HepG2 (cell line): ENCODE results near the gene MYO16. TPM values are rescaled to one million over a fixed set of nuclear protein-coding genes. Genes with fewer than 3 reads are reported as not detected.

Experiments
- ATAC-seq: fragments of 200-7000 bp; cut with Tn5 transposase; 3 replicates; pipeline ENCODE4 v1.9.1; 2020; ENCODE audit warnings: mild to moderate bottlenecking, moderate library complexity
- BruUV-seq: library from RNA; stranded (reverse); fragments of 400-500 nt; replicated peaks from 2 replicates; lab custom pipeline; 2021; lab: Mats Ljungman, UMichigan
- CTCF ChIA-PET: fragments of 300-600 bp; formaldehyde crosslinking; extraction: SDS; loops from one replicate; lab custom pipeline; 2021; ENCODE audit warnings: low total read pairs, inconsistent platforms, low intra/inter-chr PET ratio; lab: Yijun Ruan, JAX
- POLR2A ChIA-PET: fragments of 350-600 bp; sonication (Branson Sonifier 250); formaldehyde crosslinking; loops from one replicate; lab custom pipeline; 2020; ENCODE audit warnings: antibody characterized with exemption, inconsistent platforms; lab: Yijun Ruan, JAX
- DNase-seq: peaks from one replicate; pipeline ENCODE4 v3.0.0-alpha.2; 2015; ENCODE audit warnings: low spot score
- FAIRE-seq: peaks from 3 replicates; lab custom pipeline; 2011; peaks lifted over from hg19 to GRCh38; lab: Jason Lieb, UNC
- H2AFZ ChIP-seq: one replicate; pipeline ENCODE4 v1.6.1; 2011; ENCODE audit warnings: low read length, inconsistent platforms
- H3K27ac ChIP-seq: fragments of 300-600 bp; 3 replicates; pipeline ENCODE4 v1.8.0; 2011; ENCODE audit warnings: mixed run types, mild to moderate bottlenecking, mixed read lengths, low read length, inconsistent platforms; ENCODE audit not compliant: insufficient read depth; ENCODE audit errors: extremely low read length
- H3K27me3 ChIP-seq, 2 experiments: fragments of 200-600 bp in 1 of 2; 2 replicates in 1 of 2; 3 replicates in 1 of 2; pipeline versions ENCODE4 v1.6.0 to v1.8.0; 2011; ENCODE audit warnings: low read length in 2 of 2, mild to moderate bottlenecking in 2 of 2, moderate library complexity in 2 of 2, inconsistent platforms in 1 of 2; ENCODE audit not compliant: insufficient read depth in 2 of 2, control insufficient read depth in 1 of 2
- H3K36me3 ChIP-seq, 2 experiments: fragments of 200-600 bp in 1 of 2; replicated peaks in 1 of 2; 2 replicates in 1 of 2; 3 replicates in 1 of 2; pipeline versions ENCODE4 v1.5.1 to v1.8.0; 2011; ENCODE audit warnings: low read length in 2 of 2, inconsistent platforms in 1 of 2; ENCODE audit not compliant: insufficient read depth in 2 of 2, control insufficient read depth in 1 of 2
- H3K4me1 ChIP-seq: 2 replicates; pipeline ENCODE4 v1.5.1; 2012; ENCODE audit warnings: low read length, inconsistent platforms; ENCODE audit not compliant: insufficient read depth
- H3K4me2 ChIP-seq: 2 replicates; pipeline ENCODE4 v1.6.0; 2011; ENCODE audit warnings: low read depth, low read length, inconsistent platforms
- H3K4me3 ChIP-seq, 3 experiments: fragments of 200-600 bp in 1 of 3; sonication (generic), shearing (Covaris generic) in 1 of 3; replicated peaks in 1 of 3; 2 replicates each; pipeline ENCODE4 v1.5.1; 2011 to 2016; ENCODE audit warnings: low read length in 3 of 3, inconsistent platforms in 2 of 3, low read depth in 2 of 3, mild to moderate bottlenecking in 2 of 3, control low read depth in 1 of 3, mixed read lengths in 1 of 3; ENCODE audit not compliant: insufficient read depth in 1 of 3
- H3K79me2 ChIP-seq: one replicate; pipeline ENCODE4 v1.6.1; 2011; ENCODE audit warnings: low read length, inconsistent platforms; ENCODE audit not compliant: insufficient read depth
- H3K9ac ChIP-seq: 2 replicates; pipeline ENCODE4 v1.6.0; 2011; ENCODE audit warnings: mild to moderate bottlenecking, low read depth, low read length, inconsistent platforms; ENCODE audit not compliant: insufficient read depth
- H3K9me3 ChIP-seq: 2 replicates; pipeline ENCODE4 v1.5.1; 2012; ENCODE audit warnings: mild to moderate bottlenecking, low read length
- H4K20me1 ChIP-seq: 2 replicates; pipeline ENCODE4 v1.6.0; 2011; ENCODE audit warnings: inconsistent platforms, mild to moderate bottlenecking, low read length, moderate library complexity; ENCODE audit not compliant: insufficient read depth
- AGO1 ChIP-seq: fragments of 200-400 bp; formaldehyde crosslinking; IDR thresholded peaks from 2 replicates; pipeline ENCODE4 v1.6.1; 2017; ENCODE audit warnings: mild to moderate bottlenecking, low read depth, low read length, moderate library complexity; ENCODE audit not compliant: poor library complexity, severe bottlenecking
- ERF ChIP-seq: IDR thresholded peaks from 2 replicates; pipeline ENCODE4 v1.6.1; 2018; ENCODE audit warnings: missing biosample characterization, missing genetic modification reagents
- FOSL2 ChIP-seq: sonication (generic); formaldehyde crosslinking; IDR thresholded peaks from 2 replicates; pipeline ENCODE4 v1.4.0; 2020; ENCODE audit warnings: missing genetic modification reagents
- GPN1 ChIP-seq: sonication (generic); formaldehyde crosslinking; IDR thresholded peaks from 2 replicates; pipeline ENCODE4 v1.5.1; 2020; ENCODE audit warnings: missing genetic modification reagents, borderline replicate concordance
- NFE2L2 ChIP-seq: fragments of 150-350 bp; IDR thresholded peaks from 2 replicates; pipeline ENCODE4 v1.6.1; 2014; ENCODE audit warnings: low read length
- ONECUT2 ChIP-seq: sonication (generic); formaldehyde crosslinking; IDR thresholded peaks from 2 replicates; pipeline ENCODE4 v1.4.0; 2020; ENCODE audit warnings: missing genetic modification reagents
- RORA ChIP-seq: sonication (generic); formaldehyde crosslinking; IDR thresholded peaks from 2 replicates; pipeline ENCODE4 v1.5.0; 2020; ENCODE audit warnings: mild to moderate bottlenecking, missing genetic modification reagents, moderate library complexity
- SALL1 ChIP-seq: sonication (generic); formaldehyde crosslinking; IDR thresholded peaks from 2 replicates; pipeline ENCODE4 v1.8.0; 2022; ENCODE audit warnings: mild to moderate bottlenecking, missing genetic modification reagents
- ZFY ChIP-seq: sonication (generic); formaldehyde crosslinking; IDR thresholded peaks from 2 replicates; pipeline ENCODE4 v1.4.0; 2020; ENCODE audit warnings: missing genetic modification reagents
- ZNF543 ChIP-seq: sonication (generic); formaldehyde crosslinking; IDR thresholded peaks from 2 replicates; pipeline ENCODE4 v1.4.0; 2020; ENCODE audit warnings: mild to moderate bottlenecking, missing genetic modification reagents
- ZNF552 ChIP-seq: sonication (generic); formaldehyde crosslinking; IDR thresholded peaks from 2 replicates; pipeline ENCODE4 v1.9.0; 2022; ENCODE audit warnings: missing genetic modification reagents, mild to moderate bottlenecking, borderline replicate concordance
- ZNF713 ChIP-seq: sonication (generic); formaldehyde crosslinking; IDR thresholded peaks from 2 replicates; pipeline ENCODE4 v1.4.0; 2020; ENCODE audit warnings: mild to moderate bottlenecking, missing genetic modification reagents
- ZNF775 ChIP-seq: sonication (generic); formaldehyde crosslinking; IDR thresholded peaks from 2 replicates; pipeline ENCODE4 v1.4.0; 2020; ENCODE audit warnings: missing genetic modification reagents, mild to moderate bottlenecking, moderate library complexity, borderline replicate concordance
- ZSCAN20 ChIP-seq: sonication (generic); formaldehyde crosslinking; IDR thresholded peaks from 2 replicates; pipeline ENCODE4 v1.4.0; 2020; ENCODE audit warnings: missing genetic modification reagents, mild to moderate bottlenecking, borderline replicate concordance
- WGBS: methylation state at CpG from one replicate; pipeline ENCODE4 v1.1.6; 2017; ENCODE audit warnings: low lambda C conversion rate; 5-methylcytosine and 5-hydroxymethylcytosine counted together
- in situ Hi-C: cut with HindIII; loops from 2 replicates; pipeline ENCODE4 v1.10.0; 2017; ENCODE audit warnings: low pct_unique_long_range_greater_than_20kb; ENCODE audit not compliant: extremely low pct_ligation_motif_present
- intact Hi-C: fragments of 100-400 bp; cut with micrococcal nuclease; formaldehyde crosslinking; loops from one replicate; pipeline ENCODE4 v1.10.0; 2022; ENCODE audit not compliant: unreplicated experiment
- polyA plus RNA-seq, 8 experiments: library from polyadenylated mRNA; depleted of rRNA in 3 of 8; stranded (reverse) in 7 of 8; unstranded in 1 of 8; fragments of >200 nt; fragmentation: Illumina TruSeq in 4 of 8; extraction: Trizol in 4 of 8; gene quantifications; 2 replicates each; pipeline versions ENCODE4 v1.2.1 to v1.2.3, GENCODE V29; 2011 to 2016; ENCODE audit warnings: low read depth in 4 of 8, missing spikeins in 1 of 8, mixed read lengths in 1 of 8; ENCODE audit not compliant: insufficient read depth in 1 of 8
- total RNA-seq, 5 experiments: library from RNA; depleted of rRNA; stranded (reverse); fragments of >200 nt; fragmentation: Illumina TruSeq; extraction: Trizol; gene quantifications; 2 replicates each; pipeline ENCODE4 v1.2.3, GENCODE V29; 2016; ENCODE audit warnings: low read depth in 1 of 5
- TF ChIP-seq, protein P1 (sequence below): sonication (generic); formaldehyde crosslinking; IDR thresholded peaks from 2 replicates; pipeline ENCODE4 v1.4.0; 2020; ENCODE audit warnings: missing genetic modification reagents, mild to moderate bottlenecking, borderline replicate concordance
- TF ChIP-seq, protein P2 (sequence below): sonication (generic); formaldehyde crosslinking; IDR thresholded peaks from 2 replicates; pipeline ENCODE4 v1.5.1; 2020; ENCODE audit warnings: missing genetic modification reagents, mild to moderate bottlenecking, borderline replicate concordance
- TF ChIP-seq, protein P3 (sequence below): sonication (generic); formaldehyde crosslinking; conservative IDR thresholded peaks from 2 replicates; pipeline ENCODE4 v1.8.0; 2022; ENCODE audit warnings: mild to moderate bottlenecking, moderate library complexity, missing genetic modification reagents

MYO16 gene
- total and polyA plus RNA-seq, 2 of the 13 experiments (the other 11 are each of a cell fraction or from before 2014, with no cell fraction given), result not detected

GRCh38 chr13:109235901-109236300, 606.5 kb downstream of the MYO16 start:
- no peak for TF ChIP-seq GPN1
- TF ChIP-seq FOSL2 (CRISPR knock-in tag), result no peak
- no peak for TF ChIP-seq ONECUT2
- no peak for TF ChIP-seq RORA (CRISPR knock-in tag)
- TF ChIP-seq SALL1 (CRISPR knock-in tag), result no peak
- TF ChIP-seq, protein P1, sequence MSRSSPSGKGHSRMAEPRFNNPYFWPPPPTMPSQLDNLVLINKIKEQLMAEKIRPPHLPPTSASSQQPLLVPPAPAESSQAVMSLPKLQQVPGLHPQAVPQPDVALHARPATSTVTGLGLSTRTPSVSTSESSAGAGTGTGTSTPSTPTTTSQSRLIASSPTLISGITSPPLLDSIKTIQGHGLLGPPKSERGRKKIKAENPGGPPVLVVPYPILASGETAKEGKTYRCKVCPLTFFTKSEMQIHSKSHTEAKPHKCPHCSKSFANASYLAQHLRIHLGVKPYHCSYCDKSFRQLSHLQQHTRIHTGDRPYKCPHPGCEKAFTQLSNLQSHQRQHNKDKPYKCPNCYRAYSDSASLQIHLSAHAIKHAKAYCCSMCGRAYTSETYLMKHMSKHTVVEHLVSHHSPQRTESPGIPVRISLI (CRISPR knock-in tag), result no peak
- no peak for TF ChIP-seq NFE2L2
- TF ChIP-seq, protein P2, sequence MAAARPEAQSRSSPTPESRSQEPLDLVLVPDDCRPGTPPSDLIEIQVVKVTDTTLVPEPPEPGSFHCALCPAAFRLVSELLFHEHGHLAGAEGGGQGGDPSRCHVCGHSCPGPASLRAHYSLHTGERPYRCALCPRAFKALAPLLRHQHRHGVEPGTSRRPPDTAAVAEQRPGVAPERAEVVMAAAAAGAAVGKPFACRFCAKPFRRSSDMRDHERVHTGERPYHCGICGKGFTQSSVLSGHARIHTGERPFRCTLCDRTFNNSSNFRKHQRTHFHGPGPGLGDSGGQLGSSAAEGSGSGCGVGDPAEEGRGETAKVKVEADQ (CRISPR knock-in tag), result no peak
- TF ChIP-seq ZNF713, result no peak
- no peak for TF ChIP-seq ERF
- no peak for TF ChIP-seq ZNF775 (CRISPR knock-in tag)
- TF ChIP-seq ZFY (CRISPR knock-in tag), result no peak
- TF ChIP-seq ZNF543, result no peak
- TF ChIP-seq, protein P3, sequence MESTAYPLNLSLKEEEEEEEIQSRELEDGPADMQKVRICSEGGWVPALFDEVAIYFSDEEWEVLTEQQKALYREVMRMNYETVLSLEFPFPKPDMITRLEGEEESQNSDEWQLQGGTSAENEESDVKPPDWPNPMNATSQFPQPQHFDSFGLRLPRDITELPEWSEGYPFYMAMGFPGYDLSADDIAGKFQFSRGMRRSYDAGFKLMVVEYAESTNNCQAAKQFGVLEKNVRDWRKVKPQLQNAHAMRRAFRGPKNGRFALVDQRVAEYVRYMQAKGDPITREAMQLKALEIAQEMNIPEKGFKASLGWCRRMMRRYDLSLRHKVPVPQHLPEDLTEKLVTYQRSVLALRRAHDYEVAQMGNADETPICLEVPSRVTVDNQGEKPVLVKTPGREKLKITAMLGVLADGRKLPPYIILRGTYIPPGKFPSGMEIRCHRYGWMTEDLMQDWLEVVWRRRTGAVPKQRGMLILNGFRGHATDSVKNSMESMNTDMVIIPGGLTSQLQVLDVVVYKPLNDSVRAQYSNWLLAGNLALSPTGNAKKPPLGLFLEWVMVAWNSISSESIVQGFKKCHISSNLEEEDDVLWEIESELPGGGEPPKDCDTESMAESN (CRISPR knock-in tag), result no peak
- TF ChIP-seq ZSCAN20 (CRISPR knock-in tag), result no peak
- no peak for TF ChIP-seq AGO1
- TF ChIP-seq ZNF552 (CRISPR knock-in tag), result no peak
- ATAC-seq, result no peak
- H3K9me3 ChIP-seq, result peaks cover 92% of the 10 kb centered on the region
- no peak overlapping the region for H3K9ac ChIP-seq
- no peaks in the 10 kb centered on the region for H3K27me3 ChIP-seq
- no TSS peak for BruUV-seq
- H4K20me1 ChIP-seq, result no peaks in the 10 kb centered on the region
- no peak overlapping the region for H2AFZ ChIP-seq
- no peaks in the 10 kb centered on the region for H3K4me1 ChIP-seq
- no peaks in the 10 kb centered on the region for H3K79me2 ChIP-seq
- no peak for FAIRE-seq
- DNase-seq, result no peak
- in situ Hi-C loops, result no loop called here
- H3K36me3 ChIP-seq, result no peaks in the 10 kb centered on the region
- CTCF ChIA-PET, result no interaction called here
- intact Hi-C loops, result no loop called here
- H3K27ac ChIP-seq, result no peak overlapping the region
- H3K4me2 ChIP-seq, result no peak overlapping the region
- WGBS, result 30% methylated on average over 6 of the region's 6 CpGs
- POLR2A ChIA-PET, result no interaction called here
- no peak overlapping the region for H3K4me3 ChIP-seq
